ENCODE measurements around the gene NBAS. TPM values are rescaled to one million over a fixed set of nuclear protein-coding genes. Genes with fewer than 3 reads are reported as not detected.
"Not testable (repeated sequence)": the region's sequence is repeated elsewhere in the genome, so short reads cannot be mapped to it uniquely, and the experiment has no call there.

NBAS gene
- total RNA-seq, 1 donor from 2014 or later = 61.6 TPM

DNA sequence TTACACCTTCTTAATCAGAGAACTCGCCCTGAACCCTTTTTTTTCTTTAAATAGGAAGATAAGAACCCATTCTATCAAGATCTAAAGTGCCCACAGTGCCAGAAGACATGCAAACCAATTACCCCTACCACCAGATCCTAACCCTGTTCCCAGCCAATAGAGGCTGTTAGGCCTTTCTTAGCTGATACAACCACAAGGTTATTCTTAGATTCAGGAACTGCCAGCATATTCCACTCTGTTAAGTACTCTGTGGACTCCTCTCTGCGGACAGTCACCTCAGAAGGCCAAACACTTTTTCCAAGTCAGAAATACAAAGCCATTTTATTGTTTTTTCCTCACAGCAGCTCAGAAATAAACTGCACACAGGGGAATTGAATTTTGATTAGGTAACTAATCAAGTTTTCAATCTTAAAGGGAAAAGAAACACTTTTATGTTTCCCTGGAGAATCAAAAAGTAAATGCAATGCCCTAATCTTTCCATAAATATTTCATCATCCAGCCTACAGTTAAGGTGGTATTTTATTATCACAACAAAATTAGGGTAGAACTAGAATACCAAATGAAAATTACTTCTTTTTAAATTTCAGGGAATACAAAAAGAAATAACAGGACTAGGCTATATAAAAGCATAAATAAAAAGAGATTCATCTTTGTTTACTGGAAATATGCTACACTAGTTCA lies 111.4 kb downstream of the NBAS start:
- DNase-seq (ENCODE audit: low read depth, low spot score) = no peak
- no peaks in the 10 kb centered on the region for H3K27me3 Mint-ChIP-seq (ENCODE audit: low read depth)
- no peak overlapping the region for H3K27ac Mint-ChIP-seq (ENCODE audit: unreplicated experiment)
- no peak overlapping the region for H3K4me3 Mint-ChIP-seq
- peaks cover 25% of the 10 kb centered on the region for H3K36me3 Mint-ChIP-seq (ENCODE audit: low read depth)
- H3K4me1 Mint-ChIP-seq = no peaks in the 10 kb centered on the region
- TF ChIP-seq, protein P1, sequence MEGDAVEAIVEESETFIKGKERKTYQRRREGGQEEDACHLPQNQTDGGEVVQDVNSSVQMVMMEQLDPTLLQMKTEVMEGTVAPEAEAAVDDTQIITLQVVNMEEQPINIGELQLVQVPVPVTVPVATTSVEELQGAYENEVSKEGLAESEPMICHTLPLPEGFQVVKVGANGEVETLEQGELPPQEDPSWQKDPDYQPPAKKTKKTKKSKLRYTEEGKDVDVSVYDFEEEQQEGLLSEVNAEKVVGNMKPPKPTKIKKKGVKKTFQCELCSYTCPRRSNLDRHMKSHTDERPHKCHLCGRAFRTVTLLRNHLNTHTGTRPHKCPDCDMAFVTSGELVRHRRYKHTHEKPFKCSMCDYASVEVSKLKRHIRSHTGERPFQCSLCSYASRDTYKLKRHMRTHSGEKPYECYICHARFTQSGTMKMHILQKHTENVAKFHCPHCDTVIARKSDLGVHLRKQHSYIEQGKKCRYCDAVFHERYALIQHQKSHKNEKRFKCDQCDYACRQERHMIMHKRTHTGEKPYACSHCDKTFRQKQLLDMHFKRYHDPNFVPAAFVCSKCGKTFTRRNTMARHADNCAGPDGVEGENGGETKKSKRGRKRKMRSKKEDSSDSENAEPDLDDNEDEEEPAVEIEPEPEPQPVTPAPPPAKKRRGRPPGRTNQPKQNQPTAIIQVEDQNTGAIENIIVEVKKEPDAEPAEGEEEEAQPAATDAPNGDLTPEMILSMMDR (conservative IDR thresholded peaks at IDR 0.05) = no peak
- H3K9me3 Mint-ChIP-seq = peaks cover 6% of the 10 kb centered on the region

DNA sequence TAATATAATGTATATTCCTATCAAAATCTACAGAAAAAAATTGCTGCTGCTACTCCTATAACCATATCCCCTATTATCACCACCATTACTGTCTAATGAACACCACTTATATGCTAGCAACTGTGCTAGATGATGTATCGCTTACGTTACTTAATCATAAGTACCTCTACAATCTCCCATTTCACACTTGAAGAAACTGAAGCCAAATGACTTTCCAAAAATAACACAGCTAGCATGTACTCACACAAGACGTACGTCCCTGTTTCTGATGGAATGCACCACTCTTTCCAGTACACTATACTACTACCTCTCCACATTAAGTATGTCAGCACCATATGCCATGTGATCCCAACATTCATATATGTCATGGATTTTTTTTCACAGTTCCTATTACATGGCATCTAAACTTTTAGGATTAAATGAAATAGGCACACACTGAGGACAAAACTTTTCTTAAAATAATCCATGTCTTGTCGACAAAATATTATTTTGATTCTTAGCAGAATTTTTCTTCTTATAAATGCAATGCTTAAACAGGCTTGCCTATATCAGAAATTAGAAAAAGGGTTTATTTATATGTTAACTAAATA lies 112.8 kb downstream of the NBAS start:
- H3K27me3 Mint-ChIP-seq (ENCODE audit: low read depth) = no peaks in the 10 kb centered on the region
- TF ChIP-seq, protein P1 (conservative IDR thresholded peaks at IDR 0.05) = no peak
- H3K36me3 Mint-ChIP-seq (ENCODE audit: low read depth) = peaks cover 25% of the 10 kb centered on the region
- H3K4me3 Mint-ChIP-seq = no peak overlapping the region
- H3K27ac Mint-ChIP-seq (ENCODE audit: unreplicated experiment) = no peak overlapping the region
- H3K4me1 Mint-ChIP-seq = no peaks in the 10 kb centered on the region
- H3K9me3 Mint-ChIP-seq = peaks cover 6% of the 10 kb centered on the region
- no peak for DNase-seq (ENCODE audit: low read depth, low spot score)

DNA sequence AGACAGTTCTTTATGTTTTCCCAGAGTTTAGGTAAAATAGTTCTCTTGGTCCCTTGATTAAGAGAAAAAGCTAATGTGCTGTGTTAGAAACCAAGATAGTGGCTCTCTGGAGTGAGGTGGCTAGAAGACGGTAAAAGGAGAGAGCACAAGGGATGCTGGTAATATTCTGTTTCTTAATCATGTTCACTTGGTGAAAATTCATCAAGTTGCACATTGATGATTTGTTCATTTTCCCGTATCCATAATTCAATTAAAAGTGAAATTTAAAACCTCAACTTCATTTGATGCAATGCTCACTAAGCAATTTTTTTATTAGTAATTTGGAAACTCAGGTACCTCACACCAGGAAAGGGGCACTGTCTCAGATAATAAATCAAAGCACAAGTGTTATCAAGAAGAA lies 113.8 kb downstream of the NBAS start:
- peaks cover 3% of the 10 kb centered on the region for H3K9me3 Mint-ChIP-seq
- H3K27me3 Mint-ChIP-seq (ENCODE audit: low read depth) = no peaks in the 10 kb centered on the region
- TF ChIP-seq, protein P1 (conservative IDR thresholded peaks at IDR 0.05) = no peak
- no peaks in the 10 kb centered on the region for H3K4me1 Mint-ChIP-seq
- H3K36me3 Mint-ChIP-seq (ENCODE audit: low read depth) = peaks cover 20% of the 10 kb centered on the region
- H3K27ac Mint-ChIP-seq (ENCODE audit: unreplicated experiment) = no peak overlapping the region
- no peak overlapping the region for H3K4me3 Mint-ChIP-seq
- DNase-seq (ENCODE audit: low read depth, low spot score) = no peak

DNA sequence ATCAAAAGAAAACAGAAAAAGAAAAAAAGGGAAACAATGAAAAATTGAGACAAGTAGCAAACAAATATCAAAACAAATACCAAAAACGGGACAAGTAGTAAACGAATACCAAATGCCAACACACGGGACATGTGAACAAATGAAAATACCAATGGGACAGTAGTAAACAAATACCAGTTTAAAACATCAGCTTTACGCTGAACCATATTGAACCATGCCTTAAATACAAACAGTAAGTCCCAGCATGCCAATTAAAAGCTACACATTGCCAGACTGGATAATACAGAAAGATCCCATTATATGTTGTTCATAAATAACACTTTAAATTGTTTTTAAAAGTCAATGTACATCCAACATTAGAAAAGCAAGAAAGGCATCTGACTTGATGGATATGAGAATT lies 114.2 kb downstream of the NBAS start:
- DNase-seq (ENCODE audit: low read depth, low spot score) = no peak
- TF ChIP-seq, protein P1 (conservative IDR thresholded peaks at IDR 0.05) = no peak
- Mint-ChIP-seq H3K4me3 (no peak overlapping the region), H3K36me3 (ENCODE audit: low read depth) (peaks cover 19% of the 10 kb centered on the region), H3K27me3 (ENCODE audit: low read depth) (no peaks in the 10 kb centered on the region), H3K27ac (ENCODE audit: unreplicated experiment) (no peak overlapping the region), H3K9me3 (peaks cover 3% of the 10 kb centered on the region), H3K4me1 (no peaks in the 10 kb centered on the region)

DNA sequence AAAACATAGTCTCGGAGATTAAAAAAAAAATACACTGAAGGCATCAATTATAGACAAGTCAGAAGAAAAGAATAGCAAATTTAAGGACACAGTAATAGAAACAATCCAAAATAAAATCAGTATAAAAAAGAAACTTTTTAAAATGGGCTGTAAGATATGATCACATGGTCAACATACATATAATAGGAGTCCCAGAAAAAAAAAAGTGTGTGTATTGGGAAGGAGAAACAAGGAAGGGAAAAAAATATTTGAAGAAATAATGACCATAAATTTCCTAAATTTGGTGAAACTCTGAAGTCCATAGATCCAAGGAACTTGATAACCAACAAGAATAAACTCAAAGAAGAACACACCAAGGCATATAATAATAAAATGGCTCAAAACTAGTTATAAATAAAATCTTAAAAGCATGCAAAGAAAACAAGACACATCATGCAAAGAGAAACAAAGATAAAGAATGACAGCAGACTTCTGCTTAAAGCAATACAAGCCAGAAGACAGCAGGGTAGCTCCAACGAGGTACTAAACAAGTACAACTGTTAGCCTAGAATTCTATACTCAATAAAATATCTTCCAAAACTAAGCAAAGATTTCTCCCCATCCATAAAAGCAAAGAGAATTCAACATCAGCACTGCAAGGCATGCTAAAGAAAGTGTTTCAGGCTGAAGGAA lies 115.1 kb downstream of the NBAS start:
- TF ChIP-seq, protein P1 (conservative IDR thresholded peaks at IDR 0.05) = no peak
- no peak overlapping the region for H3K27ac Mint-ChIP-seq (ENCODE audit: unreplicated experiment)

DNA sequence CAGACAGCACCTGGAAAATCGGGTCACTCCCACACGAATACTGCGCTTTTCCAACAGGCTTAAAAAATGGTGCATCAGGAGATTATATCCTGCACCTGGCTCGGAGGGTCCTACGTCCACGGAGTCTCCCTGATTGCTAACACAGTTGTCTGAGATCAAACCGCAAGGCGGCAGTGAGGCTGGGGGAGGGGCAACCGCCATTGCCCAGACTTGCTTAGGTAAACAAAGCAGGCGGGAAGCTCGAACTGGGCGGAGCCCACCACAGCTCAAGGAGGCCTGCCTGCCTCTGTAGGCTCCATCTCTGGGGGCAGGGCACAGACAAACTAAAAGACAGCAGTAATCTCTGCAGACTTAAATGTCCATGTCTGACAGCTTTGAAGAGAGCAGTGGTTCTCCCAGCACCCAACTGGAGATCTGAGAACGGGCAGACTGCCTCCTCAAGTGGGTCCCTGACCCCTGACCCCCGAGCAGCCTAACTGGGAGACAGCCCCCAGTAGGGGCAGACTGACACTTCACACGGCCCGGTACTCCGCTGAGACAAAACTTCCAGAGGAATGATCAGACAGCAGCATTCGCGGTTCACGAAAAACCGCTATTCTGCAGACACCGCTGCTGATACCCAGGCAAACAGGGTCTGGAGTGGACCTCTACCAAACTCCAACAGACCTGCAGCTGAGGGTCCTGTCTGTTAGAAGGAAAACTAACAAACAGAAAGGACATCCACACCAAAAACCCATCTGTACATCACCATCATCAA lies 121.2 kb downstream of the NBAS start:
- not testable (repeated sequence) for H3K4me3 Mint-ChIP-seq; DNase-seq (ENCODE audit: low read depth, low spot score); H3K9me3 Mint-ChIP-seq; H3K27me3 Mint-ChIP-seq (ENCODE audit: low read depth); H3K27ac Mint-ChIP-seq (ENCODE audit: unreplicated experiment)
- Mint-ChIP-seq H3K36me3 (ENCODE audit: low read depth) (peaks cover 14% of the 10 kb centered on the region), H3K4me1 (peaks cover 14% of the 10 kb centered on the region)

More for the DNA sequence above, 115.1 kb downstream of the NBAS start:
- H3K4me1 Mint-ChIP-seq = no peaks in the 10 kb centered on the region
- H3K36me3 Mint-ChIP-seq (ENCODE audit: low read depth) = peaks cover 16% of the 10 kb centered on the region
- no peak overlapping the region for H3K4me3 Mint-ChIP-seq
- no peaks in the 10 kb centered on the region for H3K27me3 Mint-ChIP-seq (ENCODE audit: low read depth)
- DNase-seq (ENCODE audit: low read depth, low spot score) = no peak
- peaks cover 3% of the 10 kb centered on the region for H3K9me3 Mint-ChIP-seq

DNA sequence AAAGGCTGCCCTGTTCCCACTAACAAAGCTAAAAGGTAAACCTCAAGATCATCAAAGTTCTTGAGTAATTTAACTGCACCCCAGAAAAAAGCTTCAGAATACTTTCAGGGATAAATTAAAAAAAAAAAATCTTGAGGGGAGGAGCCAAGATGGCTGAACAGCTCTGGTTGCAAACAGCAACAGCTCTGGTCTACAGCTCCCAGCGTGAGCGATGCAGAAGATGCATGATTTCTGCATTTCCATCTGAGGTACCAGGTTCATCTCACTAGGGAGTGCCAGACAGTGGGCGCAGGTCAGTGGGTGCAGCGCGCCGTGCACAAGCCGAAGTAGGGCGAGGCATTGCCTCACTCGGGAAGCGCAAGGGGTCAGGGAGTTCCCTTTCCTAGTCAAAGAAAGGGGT lies 121.8 kb downstream of the NBAS start:
- H3K27me3 Mint-ChIP-seq (ENCODE audit: low read depth); H3K27ac Mint-ChIP-seq (ENCODE audit: unreplicated experiment); H3K4me3 Mint-ChIP-seq; DNase-seq (ENCODE audit: low read depth, low spot score); H3K9me3 Mint-ChIP-seq: not testable (repeated sequence)
- H3K4me1 Mint-ChIP-seq = peaks cover 14% of the 10 kb centered on the region
- peaks cover 14% of the 10 kb centered on the region for H3K36me3 Mint-ChIP-seq (ENCODE audit: low read depth)
